Thyroid gland (tissue), 4 donors: ENCODE results near the gene DPYD. TPM values are rescaled to one million over a fixed set of nuclear protein-coding genes. Genes with fewer than 3 reads are reported as not detected.

Experiments
- DNase-seq, 2 donors: peaks; one replicate each; pipeline ENCODE4 v3.0.0-alpha.2; 2019
- H3K27ac ChIP-seq, 3 donors: fragments of 200-600 bp; sonication (generic); 1 replicate in 2 of 3; 2 replicates in 1 of 3; pipeline ENCODE4 v1.5.1; 2016 to 2019; ENCODE audit warnings: mild to moderate bottlenecking in 1 of 3, moderate library complexity in 1 of 3
- H3K27me3 ChIP-seq: fragments of 200-600 bp; sonication (generic); one replicate; pipeline ENCODE4 v1.5.1; 2019
- H3K36me3 ChIP-seq, 2 donors: fragments of 200-600 bp; sonication (generic); one replicate each; pipeline ENCODE4 v1.5.1; 2016 to 2019
- H3K4me1 ChIP-seq, 2 donors: fragments of 200-600 bp; sonication (generic); one replicate each; pipeline ENCODE4 v1.5.1; 2017 to 2019
- H3K4me3 ChIP-seq, 3 donors: fragments of 200-600 bp; sonication (generic); replicated peaks in 1 of 3; 1 replicate in 2 of 3; 2 replicates in 1 of 3; pipeline ENCODE4 v1.5.1; 2016; ENCODE audit warnings: mild to moderate bottlenecking in 1 of 3
- H3K9me3 ChIP-seq: fragments of 200-600 bp; sonication (generic); one replicate; pipeline ENCODE4 v1.5.1; 2017
- POLR2A ChIP-seq, 2 donors: fragments of 450-650 bp; IDR thresholded peaks; one replicate each; pipeline ENCODE4 v1.6.1; 2017; ENCODE audit warnings: antibody characterized with exemption in 2 of 2, mild to moderate bottlenecking in 2 of 2, moderate library complexity in 1 of 2
- WGBS, 2 donors: methylation state at CpG; one replicate each; pipeline ENCODE4 v1.1.5; 2017; 5-methylcytosine and 5-hydroxymethylcytosine counted together
- intact Hi-C: fragments of 100-400 bp; cut with DNase I; formaldehyde crosslinking; loops from one replicate; pipeline ENCODE4 v1.15.1; 2023
- total RNA-seq, 4 donors: library from RNA; depleted of rRNA; stranded (reverse); fragments of >200 nt; gene quantifications; one replicate each; pipeline ENCODE4 v1.2.3, GENCODE V29; 2016
- TF ChIP-seq, protein P1 (sequence below), 6 experiments: fragments of 200-600 bp in 3 of 6; fragments of 450-650 bp in 3 of 6; sonication (generic) in 3 of 6; IDR thresholded peaks; one replicate each; pipeline ENCODE4 v1.5.1; 2016 to 2019; ENCODE audit warnings: antibody characterized with exemption in 6 of 6, mild to moderate bottlenecking in 2 of 6, inconsistent platforms in 1 of 6, moderate library complexity in 1 of 6

DPYD gene
- total RNA-seq, 4 donors from 2014 or later = 27.3 to 54.0 (median 39.5) TPM

DNA sequence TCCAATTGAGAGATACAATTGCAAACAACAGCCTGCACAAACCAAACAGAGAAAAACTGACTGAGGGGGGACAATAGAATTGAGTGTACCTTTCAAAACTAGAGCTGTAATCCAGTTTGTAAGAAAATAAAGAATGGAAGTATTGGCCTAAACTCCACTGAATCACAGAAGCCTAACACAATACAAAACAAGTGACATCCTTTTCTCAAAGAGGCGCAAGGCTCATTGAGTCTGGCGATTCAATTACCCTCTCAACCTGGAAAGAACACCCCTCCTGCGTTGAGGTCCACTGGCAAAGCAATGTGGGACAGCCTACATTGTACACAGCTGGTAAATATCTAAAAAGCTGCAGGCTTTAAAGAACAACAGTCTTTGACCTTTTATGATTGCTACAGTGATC lies 182.6 kb downstream of the DPYD start:
- whole genome bisulfite sequencing, 2 donors = 50 to 56% methylated on average over 3 of the region's 3 CpGs
- Histone ChIP-seq H3K27ac (no peak overlapping the region), H3K9me3 (no peaks in the 10 kb centered on the region), H3K4me3 (no peak overlapping the region), H3K27me3 (no peaks in the 10 kb centered on the region), H3K36me3 (no peaks in the 10 kb centered on the region), H3K4me1 (no peaks in the 10 kb centered on the region)
- no peak for TF ChIP-seq POLR2A (IDR thresholded peaks at IDR 0.05)
- TF ChIP-seq, protein P1, sequence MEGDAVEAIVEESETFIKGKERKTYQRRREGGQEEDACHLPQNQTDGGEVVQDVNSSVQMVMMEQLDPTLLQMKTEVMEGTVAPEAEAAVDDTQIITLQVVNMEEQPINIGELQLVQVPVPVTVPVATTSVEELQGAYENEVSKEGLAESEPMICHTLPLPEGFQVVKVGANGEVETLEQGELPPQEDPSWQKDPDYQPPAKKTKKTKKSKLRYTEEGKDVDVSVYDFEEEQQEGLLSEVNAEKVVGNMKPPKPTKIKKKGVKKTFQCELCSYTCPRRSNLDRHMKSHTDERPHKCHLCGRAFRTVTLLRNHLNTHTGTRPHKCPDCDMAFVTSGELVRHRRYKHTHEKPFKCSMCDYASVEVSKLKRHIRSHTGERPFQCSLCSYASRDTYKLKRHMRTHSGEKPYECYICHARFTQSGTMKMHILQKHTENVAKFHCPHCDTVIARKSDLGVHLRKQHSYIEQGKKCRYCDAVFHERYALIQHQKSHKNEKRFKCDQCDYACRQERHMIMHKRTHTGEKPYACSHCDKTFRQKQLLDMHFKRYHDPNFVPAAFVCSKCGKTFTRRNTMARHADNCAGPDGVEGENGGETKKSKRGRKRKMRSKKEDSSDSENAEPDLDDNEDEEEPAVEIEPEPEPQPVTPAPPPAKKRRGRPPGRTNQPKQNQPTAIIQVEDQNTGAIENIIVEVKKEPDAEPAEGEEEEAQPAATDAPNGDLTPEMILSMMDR (IDR thresholded peaks at IDR 0.05) = no peak
- intact Hi-C loops = no loop called here
- DNase-seq = peak in 1 of 2 donors; percentile 1

DNA sequence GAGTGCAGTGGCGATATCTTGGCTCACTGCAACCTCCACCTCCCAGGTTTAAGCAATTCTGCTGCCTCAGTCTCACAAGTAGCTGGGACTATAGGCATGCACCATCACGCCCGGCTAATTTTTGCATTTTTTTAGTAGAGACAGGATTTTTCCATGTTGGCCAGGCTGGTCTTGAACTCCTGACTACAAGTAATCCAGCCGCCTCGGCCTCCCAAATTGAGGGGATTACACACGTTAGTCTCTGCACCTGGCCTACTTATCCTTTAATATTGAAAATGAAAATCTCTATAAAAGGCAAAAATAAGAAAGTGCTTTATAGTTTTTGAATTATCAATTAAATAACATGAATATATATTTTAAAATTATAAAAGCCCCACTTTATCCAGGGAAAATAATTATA lies 190.6 kb downstream of the DPYD start:
- Histone ChIP-seq H3K27ac (no peak overlapping the region), H3K4me1 (no peaks in the 10 kb centered on the region), H3K4me3 (no peak overlapping the region), H3K36me3 (no peaks in the 10 kb centered on the region), H3K9me3 (no peaks in the 10 kb centered on the region), H3K27me3 (no peaks in the 10 kb centered on the region)
- intact Hi-C loops = no loop called here
- 92 to 94% methylated on average over 6 of the region's 6 CpGs for WGBS, 2 donors
- DNase-seq = no peak
- TF ChIP-seq, protein P1 (IDR thresholded peaks at IDR 0.05) = no peak
- no peak for TF ChIP-seq POLR2A (IDR thresholded peaks at IDR 0.05)

- Histone ChIP-seq H3K9me3 (no peaks in the 10 kb centered on the region), H3K4me3 (no peak overlapping the region), H3K36me3 (no peaks in the 10 kb centered on the region), H3K27me3 (no peaks in the 10 kb centered on the region), H3K27ac (no peak overlapping the region), H3K4me1 (no peaks in the 10 kb centered on the region)
- DNase-seq = no peak
- WGBS, 2 donors = 90 to 98% methylated on average over 1 of the region's 1 CpG
- no peak for TF ChIP-seq POLR2A (IDR thresholded peaks at IDR 0.05)
- TF ChIP-seq, protein P1 (IDR thresholded peaks at IDR 0.05) = no peak
- intact Hi-C loops = no loop called here
These were observed 192.4 kb downstream of the DPYD start for GRCh38 chr1:97728436-97728835.

GRCh38 chr1:97727029-97727428 lies 193.8 kb downstream of the DPYD start:
- Histone ChIP-seq H3K4me3 (no peak overlapping the region), H3K9me3 (no peaks in the 10 kb centered on the region), H3K4me1 (no peaks in the 10 kb centered on the region), H3K27ac (no peak overlapping the region), H3K27me3 (no peaks in the 10 kb centered on the region), H3K36me3 (no peaks in the 10 kb centered on the region)
- no peak for TF ChIP-seq POLR2A (IDR thresholded peaks at IDR 0.05)
- TF ChIP-seq, protein P1 (IDR thresholded peaks at IDR 0.05) = no peak
- intact Hi-C loops = no loop called here
- no peak for DNase-seq

GRCh38 chr1:97726386-97726785 lies 194.4 kb downstream of the DPYD start:
- DNase-seq = no peak
- intact Hi-C loops = no loop called here
- H3K4me3 ChIP-seq = no peak overlapping the region

More at GRCh38 chr1:97726386-97726785, 194.4 kb downstream of the DPYD start:
- Histone ChIP-seq H3K27ac (no peak overlapping the region), H3K27me3 (no peaks in the 10 kb centered on the region), H3K9me3 (no peaks in the 10 kb centered on the region), H3K36me3 (no peaks in the 10 kb centered on the region), H3K4me1 (no peaks in the 10 kb centered on the region)
- TF ChIP-seq, protein P1 (IDR thresholded peaks at IDR 0.05) = no peak
- no peak for TF ChIP-seq POLR2A (IDR thresholded peaks at IDR 0.05)
